ENCODE data around the gene PSMB2. TPM values are rescaled to one million over a fixed set of nuclear protein-coding genes. Genes with fewer than 3 reads are reported as not detected.

PSMB2 gene
- total RNA-seq, 4 donors from 2014 or later = 34.8 to 53.9 (median 52.5) TPM

DNA sequence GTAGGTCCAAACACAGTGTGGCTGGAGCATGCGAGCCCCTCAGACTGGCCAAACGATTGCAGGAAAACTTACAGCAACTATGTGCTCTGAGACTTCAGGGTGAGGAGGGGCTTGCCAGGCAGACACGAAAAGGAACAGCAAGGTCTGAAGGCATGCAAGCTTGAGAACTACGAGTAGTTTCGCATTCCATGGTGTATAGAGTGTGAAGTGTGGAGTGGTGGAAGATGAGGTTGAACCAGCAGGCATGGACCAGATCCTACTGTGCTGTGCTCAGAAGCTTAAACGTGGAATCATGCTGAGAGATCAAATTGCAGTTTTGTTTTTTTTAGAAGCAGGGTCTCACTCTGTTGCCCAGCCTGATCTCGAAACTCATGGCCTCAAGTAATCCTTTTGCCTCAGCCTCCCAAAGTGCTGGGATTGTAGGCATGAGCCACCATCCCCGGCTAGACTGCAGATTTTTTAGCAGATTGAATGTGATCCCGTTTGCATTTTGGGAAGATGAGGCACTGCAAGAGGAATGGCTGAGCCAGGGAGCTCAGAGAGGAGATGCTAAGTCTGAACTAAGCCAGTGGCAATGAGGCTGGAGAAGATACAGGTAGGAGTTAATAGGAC, 73.3 kb downstream of the PSMB2 start:
- peaks cover 16% of the 10 kb centered on the region for H3K36me3 ChIP-seq
- DNase-seq (ENCODE audit: low spot score in 2 of 2) = no peak
- no peak overlapping the region for H3K4me3 ChIP-seq
- H3K4me1 ChIP-seq = peaks cover 21% of the 10 kb centered on the region
- TF ChIP-seq EP300 (IDR thresholded peaks at IDR 0.05) = no peak
- TF ChIP-seq, protein P1, sequence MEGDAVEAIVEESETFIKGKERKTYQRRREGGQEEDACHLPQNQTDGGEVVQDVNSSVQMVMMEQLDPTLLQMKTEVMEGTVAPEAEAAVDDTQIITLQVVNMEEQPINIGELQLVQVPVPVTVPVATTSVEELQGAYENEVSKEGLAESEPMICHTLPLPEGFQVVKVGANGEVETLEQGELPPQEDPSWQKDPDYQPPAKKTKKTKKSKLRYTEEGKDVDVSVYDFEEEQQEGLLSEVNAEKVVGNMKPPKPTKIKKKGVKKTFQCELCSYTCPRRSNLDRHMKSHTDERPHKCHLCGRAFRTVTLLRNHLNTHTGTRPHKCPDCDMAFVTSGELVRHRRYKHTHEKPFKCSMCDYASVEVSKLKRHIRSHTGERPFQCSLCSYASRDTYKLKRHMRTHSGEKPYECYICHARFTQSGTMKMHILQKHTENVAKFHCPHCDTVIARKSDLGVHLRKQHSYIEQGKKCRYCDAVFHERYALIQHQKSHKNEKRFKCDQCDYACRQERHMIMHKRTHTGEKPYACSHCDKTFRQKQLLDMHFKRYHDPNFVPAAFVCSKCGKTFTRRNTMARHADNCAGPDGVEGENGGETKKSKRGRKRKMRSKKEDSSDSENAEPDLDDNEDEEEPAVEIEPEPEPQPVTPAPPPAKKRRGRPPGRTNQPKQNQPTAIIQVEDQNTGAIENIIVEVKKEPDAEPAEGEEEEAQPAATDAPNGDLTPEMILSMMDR (IDR thresholded peaks at IDR 0.05) = no peak
- no peak for TF ChIP-seq POLR2A (IDR thresholded peaks at IDR 0.05)
- no peak for TF ChIP-seq POLR2AphosphoS5 (IDR thresholded peaks at IDR 0.05)
- no peaks in the 10 kb centered on the region for H3K9me3 ChIP-seq
- H3K27ac ChIP-seq = no peak overlapping the region
- 85% methylated on average over 9 of the region's 9 CpGs for WGBS
- no peaks in the 10 kb centered on the region for H3K27me3 ChIP-seq

DNA sequence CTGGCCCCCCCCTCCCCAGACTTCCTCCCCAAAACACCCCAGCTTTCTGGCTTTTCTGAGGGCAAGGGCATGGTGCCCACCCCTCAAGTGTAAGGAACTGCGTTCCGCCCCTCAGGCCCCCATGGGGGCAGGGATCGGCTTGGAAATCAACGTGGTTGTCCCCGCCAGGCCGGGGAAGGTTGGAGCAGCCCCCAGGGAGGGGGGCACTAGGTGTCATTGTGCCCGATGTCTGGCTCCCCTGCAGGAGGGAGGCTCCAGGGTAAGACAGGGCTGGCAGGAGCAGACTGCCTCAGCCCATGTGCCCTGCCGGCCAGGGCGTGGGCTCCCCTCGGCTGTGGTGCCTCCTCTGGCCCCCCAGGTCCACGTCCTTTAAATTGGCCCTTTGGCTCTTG, 75.6 kb downstream of the PSMB2 start:
- 84% methylated on average over 6 of the region's 11 CpGs for WGBS
- TF ChIP-seq, protein P1 (IDR thresholded peaks at IDR 0.05) = no peak
- no peak for TF ChIP-seq POLR2AphosphoS5 (IDR thresholded peaks at IDR 0.05)
- no peak for TF ChIP-seq EP300 (IDR thresholded peaks at IDR 0.05)
- no peak for TF ChIP-seq POLR2A (IDR thresholded peaks at IDR 0.05)
- H3K9me3 ChIP-seq = no peaks in the 10 kb centered on the region
- H3K36me3 ChIP-seq = peaks cover 28% of the 10 kb centered on the region
- no peaks in the 10 kb centered on the region for H3K27me3 ChIP-seq
- H3K4me1 ChIP-seq = peaks cover 22% of the 10 kb centered on the region
- no peak overlapping the region for H3K27ac ChIP-seq
- DNase-seq (ENCODE audit: low spot score in 2 of 2) = peak; percentile 26 to 60
- no peak overlapping the region for H3K4me3 ChIP-seq

DNA sequence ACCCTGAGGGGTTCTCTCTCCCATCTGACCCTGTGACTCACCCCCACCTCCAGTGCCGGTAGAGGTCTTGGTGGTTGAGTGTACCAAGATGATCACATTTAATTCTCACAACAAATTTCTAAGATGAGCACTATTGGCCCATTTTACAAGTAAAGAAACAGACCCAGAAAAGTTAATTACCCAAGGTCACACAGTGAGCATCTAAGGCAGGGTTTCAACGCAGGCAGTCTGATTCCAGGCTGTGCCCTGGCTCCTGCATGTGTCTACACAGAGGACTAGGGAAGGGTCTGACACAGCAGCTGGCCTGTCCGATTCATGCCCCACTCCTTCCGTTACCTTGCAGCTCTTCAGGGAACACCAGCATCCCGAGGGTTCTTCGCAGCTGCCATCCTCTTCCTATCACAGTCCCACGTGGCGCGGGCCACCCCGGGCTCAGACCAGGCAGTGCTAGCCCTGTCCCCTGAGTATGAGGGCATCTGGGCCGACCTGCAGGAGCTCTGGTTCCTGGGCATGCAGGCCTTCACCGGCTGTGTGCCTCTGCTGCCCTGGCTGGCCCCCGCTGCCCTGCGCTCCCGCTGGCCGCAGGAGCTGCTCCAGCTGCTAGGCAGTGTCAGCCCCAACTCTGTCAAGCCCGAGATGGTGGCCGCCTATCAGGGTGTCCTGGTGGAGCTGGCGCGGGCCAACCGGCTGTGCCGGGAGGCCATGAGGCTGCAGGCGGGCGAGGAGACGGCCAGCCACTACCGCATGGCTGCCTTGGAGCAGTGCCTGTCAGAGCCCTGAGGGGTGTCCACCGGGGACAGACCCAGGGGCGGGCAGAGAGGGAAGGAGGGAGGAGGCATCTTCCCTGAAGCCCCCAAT, 76.2 kb downstream of the PSMB2 start:
- TF ChIP-seq POLR2A (IDR thresholded peaks at IDR 0.05) = no peak
- no peak for TF ChIP-seq EP300 (IDR thresholded peaks at IDR 0.05)
- TF ChIP-seq POLR2AphosphoS5 (IDR thresholded peaks at IDR 0.05) = no peak
- TF ChIP-seq, protein P1 (IDR thresholded peaks at IDR 0.05) = no peak
- H3K4me1 ChIP-seq = peaks cover 28% of the 10 kb centered on the region
- no peaks in the 10 kb centered on the region for H3K9me3 ChIP-seq
- DNase-seq (ENCODE audit: low spot score in 2 of 2) = peak in 1 of 2 donors; percentile 72
- peaks cover 28% of the 10 kb centered on the region for H3K36me3 ChIP-seq
- H3K27ac ChIP-seq = no peak overlapping the region
- H3K4me3 ChIP-seq = no peak overlapping the region
- 83% methylated on average over 17 of the region's 28 CpGs for WGBS
- H3K27me3 ChIP-seq = no peaks in the 10 kb centered on the region

DNA sequence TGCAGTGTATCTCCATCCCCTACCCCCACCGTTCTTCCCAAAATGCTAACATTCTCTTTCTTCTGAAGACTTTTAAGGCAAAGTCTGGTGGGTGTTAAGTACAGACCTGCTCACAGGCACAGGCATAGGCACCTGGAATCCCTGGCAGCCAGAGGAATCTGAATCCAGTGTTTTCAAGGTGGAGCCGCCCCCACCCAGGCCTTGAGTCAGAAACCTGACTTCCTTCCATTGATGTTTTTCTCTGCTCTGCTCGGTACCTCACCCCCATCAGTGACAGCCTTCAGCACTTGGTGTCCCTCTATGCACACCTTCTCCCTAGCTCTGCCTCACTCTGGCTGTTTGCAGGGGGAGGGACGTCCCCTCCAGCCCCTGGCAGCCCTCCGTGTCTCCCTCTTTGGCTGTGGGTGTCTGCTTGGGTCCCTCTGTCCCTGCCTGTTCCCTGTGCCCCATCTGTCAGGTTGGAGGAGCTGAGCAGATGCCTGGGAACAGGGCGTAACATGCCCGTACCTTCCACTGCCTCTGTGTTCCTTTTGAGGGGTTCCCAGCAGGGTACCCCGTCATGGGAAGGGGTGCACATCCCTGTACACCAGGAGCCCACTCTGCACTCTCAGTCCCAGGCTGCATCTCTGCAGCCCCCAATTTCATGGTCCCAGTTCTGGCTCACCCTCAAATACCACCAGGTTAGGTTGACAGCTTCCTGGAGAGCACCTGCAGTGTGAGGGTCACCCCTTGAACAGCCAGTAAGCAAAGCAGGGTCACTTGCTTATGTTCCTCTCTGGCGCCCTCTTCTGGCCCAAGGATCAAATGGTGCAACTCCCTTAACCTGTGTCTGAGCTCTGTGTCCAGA, 77.1 kb downstream of the PSMB2 start:
- H3K4me1 ChIP-seq = peaks cover 34% of the 10 kb centered on the region
- H3K27me3 ChIP-seq = no peaks in the 10 kb centered on the region
- H3K9me3 ChIP-seq = no peaks in the 10 kb centered on the region
- H3K36me3 ChIP-seq = peaks cover 28% of the 10 kb centered on the region
- no peak overlapping the region for H3K4me3 ChIP-seq
- peak; percentile 87 to 89 for DNase-seq (ENCODE audit: low spot score in 2 of 2)
- TF ChIP-seq POLR2AphosphoS5 (IDR thresholded peaks at IDR 0.05) = no peak
- TF ChIP-seq POLR2A (IDR thresholded peaks at IDR 0.05) = no peak
- TF ChIP-seq, protein P1 (IDR thresholded peaks at IDR 0.05) = peak; percentile 65 to 73
- 57% methylated on average over 9 of the region's 9 CpGs for WGBS
- no peak overlapping the region for H3K27ac ChIP-seq
